ENCODE measurements around the gene SPTBN1. TPM values are rescaled to one million over a fixed set of nuclear protein-coding genes. Genes with fewer than 3 reads are reported as not detected.
"Not testable (repeated sequence)": the region's sequence is repeated elsewhere in the genome, so short reads cannot be mapped to it uniquely, and the experiment has no call there.

SPTBN1 gene
- total RNA-seq, 1 experiment from 2014 or later: 146 TPM

GRCh38 chr2:54483426-54483825 is 27.3 kb downstream of the SPTBN1 start:
- intact Hi-C loops (cut with micrococcal nuclease; ENCODE audit: unreplicated experiment): no loop called here
- Histone ChIP-seq H3K4me1 (ENCODE audit: insufficient read depth, low read length, poor library complexity, severe bottlenecking) (peaks cover 25% of the 10 kb centered on the region), H3K4me3 (ENCODE audit: low read depth, low read length, poor library complexity, severe bottlenecking) (no peak overlapping the region), H3K9me3 (ENCODE audit: low read depth, low read length, poor library complexity, severe bottlenecking) (no peaks in the 10 kb centered on the region), H3K36me3 (ENCODE audit: insufficient read depth, low read length, poor library complexity, severe bottlenecking) (no peaks in the 10 kb centered on the region), H3K27ac (ENCODE audit: low read depth, low read length, poor library complexity, severe bottlenecking) (peak overlapping the region; percentile 24), H3K27me3 (replicated peaks; ENCODE audit: insufficient read depth, low read depth, low read length, poor library complexity) (no peaks in the 10 kb centered on the region)
- no peak for DNase-seq (ENCODE audit: low spot score)
- ChIA-PET CTCF (no interaction called here), POLR2A (ENCODE audit: low non-redundant PET) (no interaction called here)
- BruUV-seq (replicated peaks): no TSS peak
- TF ChIP-seq EZH2 (IDR thresholded peaks at IDR 0.05; ENCODE audit: borderline replicate concordance, low read depth, low read length, poor library complexity, severe bottlenecking): no peak
- TF ChIP-seq, protein P1, sequence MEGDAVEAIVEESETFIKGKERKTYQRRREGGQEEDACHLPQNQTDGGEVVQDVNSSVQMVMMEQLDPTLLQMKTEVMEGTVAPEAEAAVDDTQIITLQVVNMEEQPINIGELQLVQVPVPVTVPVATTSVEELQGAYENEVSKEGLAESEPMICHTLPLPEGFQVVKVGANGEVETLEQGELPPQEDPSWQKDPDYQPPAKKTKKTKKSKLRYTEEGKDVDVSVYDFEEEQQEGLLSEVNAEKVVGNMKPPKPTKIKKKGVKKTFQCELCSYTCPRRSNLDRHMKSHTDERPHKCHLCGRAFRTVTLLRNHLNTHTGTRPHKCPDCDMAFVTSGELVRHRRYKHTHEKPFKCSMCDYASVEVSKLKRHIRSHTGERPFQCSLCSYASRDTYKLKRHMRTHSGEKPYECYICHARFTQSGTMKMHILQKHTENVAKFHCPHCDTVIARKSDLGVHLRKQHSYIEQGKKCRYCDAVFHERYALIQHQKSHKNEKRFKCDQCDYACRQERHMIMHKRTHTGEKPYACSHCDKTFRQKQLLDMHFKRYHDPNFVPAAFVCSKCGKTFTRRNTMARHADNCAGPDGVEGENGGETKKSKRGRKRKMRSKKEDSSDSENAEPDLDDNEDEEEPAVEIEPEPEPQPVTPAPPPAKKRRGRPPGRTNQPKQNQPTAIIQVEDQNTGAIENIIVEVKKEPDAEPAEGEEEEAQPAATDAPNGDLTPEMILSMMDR (conservative IDR thresholded peaks at IDR 0.05; ENCODE audit: low read depth, low read length): no peak

DNA sequence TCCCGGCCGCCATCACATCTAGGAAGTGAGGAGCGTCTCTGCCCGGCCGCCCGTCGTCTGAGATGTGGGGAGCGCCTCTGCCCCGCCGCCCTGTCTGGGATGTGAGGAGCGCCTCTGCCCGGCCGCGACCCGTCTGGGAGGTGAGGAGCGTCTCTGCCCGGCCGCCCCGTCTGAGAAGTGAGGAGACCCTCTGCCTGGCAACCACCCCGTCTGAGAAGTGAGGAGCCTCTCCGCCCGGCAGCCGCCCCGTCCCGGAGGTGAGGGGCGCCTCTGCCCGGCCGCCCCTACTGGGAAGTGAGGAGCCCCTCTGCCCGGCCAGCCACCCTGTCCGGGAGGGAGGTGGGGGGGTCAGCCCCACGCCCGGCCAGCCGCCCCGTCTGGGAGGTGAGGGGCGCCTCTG is 29.6 kb downstream of the SPTBN1 start:
- BruUV-seq (replicated peaks); POLR2A ChIA-PET (ENCODE audit: low non-redundant PET); H3K9me3 ChIP-seq (ENCODE audit: low read depth, low read length, poor library complexity, severe bottlenecking); H3K36me3 ChIP-seq (ENCODE audit: insufficient read depth, low read length, poor library complexity, severe bottlenecking); CTCF ChIA-PET; H3K27ac ChIP-seq (ENCODE audit: low read depth, low read length, poor library complexity, severe bottlenecking); H3K4me3 ChIP-seq (ENCODE audit: low read depth, low read length, poor library complexity, severe bottlenecking); intact Hi-C loops (cut with micrococcal nuclease; ENCODE audit: unreplicated experiment); H3K27me3 ChIP-seq (replicated peaks; ENCODE audit: insufficient read depth, low read depth, low read length, poor library complexity); DNase-seq (ENCODE audit: low spot score): not testable (repeated sequence)
- peaks cover 24% of the 10 kb centered on the region for H3K4me1 ChIP-seq (ENCODE audit: insufficient read depth, low read length, poor library complexity, severe bottlenecking)

- CTCF ChIA-PET: no interaction called here
- no TSS peak for BruUV-seq (replicated peaks)
These were observed 30.6 kb downstream of the SPTBN1 start for GRCh38 chr2:54486766-54487165.

DNA sequence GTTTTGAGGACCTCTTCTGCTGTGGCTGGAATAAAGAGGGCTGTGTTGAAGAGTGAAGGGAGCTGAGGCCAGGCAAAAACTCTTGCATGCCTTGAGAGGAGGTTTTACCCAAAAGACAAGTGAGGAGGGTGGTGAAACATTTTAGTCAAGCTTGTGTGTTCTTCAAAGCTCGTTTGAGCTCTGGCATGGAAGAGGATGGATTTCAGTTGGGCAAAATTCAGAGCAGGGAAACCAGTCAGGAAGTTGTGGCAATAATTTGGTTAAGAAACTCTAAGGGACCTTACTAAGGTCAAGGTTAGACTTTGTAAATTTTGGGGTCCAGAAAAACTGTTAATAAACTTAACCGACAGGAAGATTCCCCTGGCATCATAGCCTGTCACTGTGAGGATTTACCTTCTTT is 34.7 kb downstream of the SPTBN1 start:
- no peak overlapping the region for H3K27ac ChIP-seq (ENCODE audit: low read depth, low read length, poor library complexity, severe bottlenecking)
- no peaks in the 10 kb centered on the region for H3K36me3 ChIP-seq (ENCODE audit: insufficient read depth, low read length, poor library complexity, severe bottlenecking)
- BruUV-seq (replicated peaks): no TSS peak
- H3K9me3 ChIP-seq (ENCODE audit: low read depth, low read length, poor library complexity, severe bottlenecking): no peaks in the 10 kb centered on the region
- intact Hi-C loops (cut with micrococcal nuclease; ENCODE audit: unreplicated experiment): no loop called here
- DNase-seq (ENCODE audit: low spot score): no peak
- H3K4me3 ChIP-seq (ENCODE audit: low read depth, low read length, poor library complexity, severe bottlenecking): no peak overlapping the region
- ChIA-PET CTCF (no interaction called here), POLR2A (ENCODE audit: low non-redundant PET) (no interaction called here)
- no peaks in the 10 kb centered on the region for H3K27me3 ChIP-seq (replicated peaks; ENCODE audit: insufficient read depth, low read depth, low read length, poor library complexity)
- TF ChIP-seq, protein P1 (conservative IDR thresholded peaks at IDR 0.05; ENCODE audit: low read depth, low read length): no peak
- TF ChIP-seq EZH2 (IDR thresholded peaks at IDR 0.05; ENCODE audit: borderline replicate concordance, low read depth, low read length, poor library complexity, severe bottlenecking): no peak
- peaks cover 18% of the 10 kb centered on the region for H3K4me1 ChIP-seq (ENCODE audit: insufficient read depth, low read length, poor library complexity, severe bottlenecking)

More at GRCh38 chr2:54486766-54487165, 30.6 kb downstream of the SPTBN1 start:
- POLR2A ChIA-PET (ENCODE audit: low non-redundant PET): no interaction called here
- TF ChIP-seq, protein P1 (conservative IDR thresholded peaks at IDR 0.05; ENCODE audit: low read depth, low read length): no peak
- no peaks in the 10 kb centered on the region for H3K36me3 ChIP-seq (ENCODE audit: insufficient read depth, low read length, poor library complexity, severe bottlenecking)
- intact Hi-C loops (cut with micrococcal nuclease; ENCODE audit: unreplicated experiment): no loop called here
- DNase-seq (ENCODE audit: low spot score): no peak
- no peak overlapping the region for H3K27ac ChIP-seq (ENCODE audit: low read depth, low read length, poor library complexity, severe bottlenecking)
- no peak overlapping the region for H3K4me3 ChIP-seq (ENCODE audit: low read depth, low read length, poor library complexity, severe bottlenecking)
- H3K9me3 ChIP-seq (ENCODE audit: low read depth, low read length, poor library complexity, severe bottlenecking): no peaks in the 10 kb centered on the region
- H3K27me3 ChIP-seq (replicated peaks; ENCODE audit: insufficient read depth, low read depth, low read length, poor library complexity): no peaks in the 10 kb centered on the region
- peaks cover 28% of the 10 kb centered on the region for H3K4me1 ChIP-seq (ENCODE audit: insufficient read depth, low read length, poor library complexity, severe bottlenecking)

Data from A673 (cell line).